ENCODE data around the gene OLIG2.

The OLIG2 gene

DNA sequence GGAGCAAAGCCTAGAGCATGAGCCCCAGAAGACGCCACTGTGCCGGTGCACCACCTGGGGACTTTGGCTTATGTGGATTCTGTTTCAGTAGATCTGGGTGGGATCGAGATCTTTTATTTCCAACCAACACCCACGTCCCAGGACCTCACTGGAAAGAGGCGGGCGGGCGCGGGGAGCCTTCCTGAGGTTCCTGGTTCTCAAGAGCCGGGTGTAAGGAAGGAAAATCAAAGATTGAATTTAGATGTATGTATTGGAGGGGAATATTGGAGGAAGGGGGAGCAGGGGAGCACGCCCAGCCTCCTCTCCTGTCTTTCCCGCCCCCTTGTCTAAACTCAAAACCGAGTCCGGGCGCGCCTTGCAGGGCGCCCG is 6.2 kb upstream of the OLIG2 start:
- Histone ChIP-seq H3K9ac (ENCODE audit: low read depth in 1 of 2, low read length in 2 of 2) (no peak overlapping the region), H3K36me3 (ENCODE audit: control insufficient read depth in 2 of 2, insufficient read depth in 2 of 2, low read length in 2 of 2) (no peaks in the 10 kb centered on the region), H3K9me3 (ENCODE audit: control insufficient read depth in 2 of 2, low read length in 2 of 2) (no peaks in the 10 kb centered on the region), H3K4me3 (ENCODE audit: low read length in 2 of 2) (no peak overlapping the region), H3K4me1 (ENCODE audit: control insufficient read depth in 2 of 2, insufficient read depth in 2 of 2, low read length in 2 of 2) (no peaks in the 10 kb centered on the region), H3K27me3 (ENCODE audit: control insufficient read depth in 2 of 2, insufficient read depth in 2 of 2, low read length in 2 of 2) (peaks cover 47 to 65% of the 10 kb centered on the region in 2 donors), H3K27ac (ENCODE audit: low read depth in 2 of 2, low read length in 2 of 2) (no peak overlapping the region)

DNA sequence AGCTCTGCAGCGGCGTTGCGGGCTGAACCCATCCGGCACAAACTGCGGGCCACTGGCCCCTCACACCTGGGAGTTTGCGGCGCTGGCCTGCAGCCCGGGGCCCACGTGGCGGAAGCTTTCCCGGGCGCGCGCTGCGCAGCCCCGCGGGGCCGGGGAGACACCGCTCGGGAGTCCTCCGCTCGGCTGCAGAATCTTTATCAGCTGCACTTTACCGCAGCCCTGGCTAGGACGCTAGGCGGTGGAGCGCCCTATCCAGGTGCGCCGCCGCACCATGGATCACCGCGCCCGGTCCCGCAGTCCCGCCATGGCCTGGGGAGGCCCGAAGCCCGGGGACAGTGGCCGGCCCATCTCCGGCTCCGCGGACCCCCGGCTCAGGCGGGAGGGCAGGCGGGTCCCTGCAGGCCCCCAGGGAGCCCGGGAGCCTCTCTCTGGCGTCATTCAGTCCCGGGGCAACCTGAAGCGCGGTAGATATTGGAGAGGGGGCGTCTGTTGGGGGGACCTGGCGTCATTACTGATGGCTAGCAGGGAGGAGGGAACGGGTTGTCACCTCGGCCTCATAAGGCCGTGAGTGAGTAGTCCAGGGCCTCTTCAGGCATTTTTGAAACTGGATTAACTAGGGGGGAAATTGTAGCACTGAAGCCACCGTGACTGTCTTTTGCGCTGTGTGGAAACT is 5.7 kb upstream of the OLIG2 start:
- Histone ChIP-seq H3K9me3 (ENCODE audit: control insufficient read depth in 2 of 2, low read length in 2 of 2) (no peaks in the 10 kb centered on the region), H3K9ac (ENCODE audit: low read depth in 1 of 2, low read length in 2 of 2) (no peak overlapping the region), H3K4me3 (ENCODE audit: low read length in 2 of 2) (no peak overlapping the region), H3K27me3 (ENCODE audit: control insufficient read depth in 2 of 2, insufficient read depth in 2 of 2, low read length in 2 of 2) (peaks cover 50 to 70% of the 10 kb centered on the region in 2 donors), H3K4me1 (ENCODE audit: control insufficient read depth in 2 of 2, insufficient read depth in 2 of 2, low read length in 2 of 2) (no peaks in the 10 kb centered on the region), H3K27ac (ENCODE audit: low read depth in 2 of 2, low read length in 2 of 2) (no peak overlapping the region), H3K36me3 (ENCODE audit: control insufficient read depth in 2 of 2, insufficient read depth in 2 of 2, low read length in 2 of 2) (no peaks in the 10 kb centered on the region)

DNA sequence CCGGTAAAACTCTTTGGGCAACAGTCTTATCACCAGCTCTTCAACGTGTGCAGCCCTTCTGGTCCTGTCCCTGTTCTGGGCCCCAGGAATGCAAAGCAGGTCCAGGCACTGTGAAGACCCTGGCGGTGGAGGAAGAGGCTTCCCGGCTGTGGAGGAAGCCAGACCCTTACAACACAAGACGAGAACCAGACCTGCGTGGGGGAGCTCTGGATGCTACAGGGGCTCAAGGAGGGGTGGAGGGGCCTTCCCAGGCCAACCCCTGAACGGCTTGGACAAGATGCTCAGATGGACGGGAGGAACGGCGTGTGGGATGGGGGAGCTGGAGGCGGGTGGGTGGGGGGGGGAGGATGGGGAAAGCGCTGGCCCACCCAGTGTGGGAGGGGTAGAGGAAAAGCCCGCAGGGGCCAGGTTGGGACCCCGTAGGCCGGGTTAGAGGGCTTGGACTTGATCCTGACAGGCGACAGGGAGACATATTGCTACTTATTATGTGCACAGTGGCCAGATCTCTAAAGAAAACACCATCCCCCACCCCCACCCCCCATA is 5.1 kb upstream of the OLIG2 start:
- no peaks in the 10 kb centered on the region for H3K4me1 ChIP-seq (ENCODE audit: control insufficient read depth in 2 of 2, insufficient read depth in 2 of 2, low read length in 2 of 2)
- no peak overlapping the region for H3K27ac ChIP-seq (ENCODE audit: low read depth in 2 of 2, low read length in 2 of 2)
- H3K27me3 ChIP-seq (ENCODE audit: control insufficient read depth in 2 of 2, insufficient read depth in 2 of 2, low read length in 2 of 2), result peaks cover 56 to 76% of the 10 kb centered on the region in 2 donors
- H3K36me3 ChIP-seq (ENCODE audit: control insufficient read depth in 2 of 2, insufficient read depth in 2 of 2, low read length in 2 of 2), result no peaks in the 10 kb centered on the region
- no peaks in the 10 kb centered on the region for H3K9me3 ChIP-seq (ENCODE audit: control insufficient read depth in 2 of 2, low read length in 2 of 2)
- H3K4me3 ChIP-seq (ENCODE audit: low read length in 2 of 2), result no peak overlapping the region
- no peak overlapping the region for H3K9ac ChIP-seq (ENCODE audit: low read depth in 1 of 2, low read length in 2 of 2)

DNA sequence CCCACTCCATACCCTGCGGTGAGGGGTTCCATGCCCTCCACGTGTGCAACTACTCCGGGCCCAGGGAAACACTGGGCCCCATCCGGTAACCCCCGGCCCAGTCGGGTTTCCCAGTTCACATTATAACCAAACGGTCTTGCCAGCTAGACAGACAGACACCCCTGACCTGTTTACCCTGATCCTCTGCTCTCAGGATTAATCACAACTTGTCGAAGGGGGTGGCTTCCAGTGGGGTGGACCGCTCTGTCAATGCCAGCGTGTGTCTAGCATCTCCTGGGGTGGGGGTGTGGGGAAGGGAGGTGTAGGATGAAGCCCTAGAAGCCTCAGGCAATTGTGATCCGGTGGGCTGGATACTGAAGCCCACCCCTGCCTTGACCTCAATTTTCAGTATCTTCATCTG is 4.6 kb upstream of the OLIG2 start:
- Histone ChIP-seq H3K36me3 (ENCODE audit: control insufficient read depth in 2 of 2, insufficient read depth in 2 of 2, low read length in 2 of 2) (no peaks in the 10 kb centered on the region), H3K9ac (ENCODE audit: low read depth in 1 of 2, low read length in 2 of 2) (no peak overlapping the region), H3K4me1 (ENCODE audit: control insufficient read depth in 2 of 2, insufficient read depth in 2 of 2, low read length in 2 of 2) (no peaks in the 10 kb centered on the region), H3K4me3 (ENCODE audit: low read length in 2 of 2) (no peak overlapping the region), H3K27me3 (ENCODE audit: control insufficient read depth in 2 of 2, insufficient read depth in 2 of 2, low read length in 2 of 2) (peaks cover 58 to 79% of the 10 kb centered on the region in 2 donors), H3K27ac (ENCODE audit: low read depth in 2 of 2, low read length in 2 of 2) (no peak overlapping the region), H3K9me3 (ENCODE audit: control insufficient read depth in 2 of 2, low read length in 2 of 2) (no peaks in the 10 kb centered on the region)

DNA sequence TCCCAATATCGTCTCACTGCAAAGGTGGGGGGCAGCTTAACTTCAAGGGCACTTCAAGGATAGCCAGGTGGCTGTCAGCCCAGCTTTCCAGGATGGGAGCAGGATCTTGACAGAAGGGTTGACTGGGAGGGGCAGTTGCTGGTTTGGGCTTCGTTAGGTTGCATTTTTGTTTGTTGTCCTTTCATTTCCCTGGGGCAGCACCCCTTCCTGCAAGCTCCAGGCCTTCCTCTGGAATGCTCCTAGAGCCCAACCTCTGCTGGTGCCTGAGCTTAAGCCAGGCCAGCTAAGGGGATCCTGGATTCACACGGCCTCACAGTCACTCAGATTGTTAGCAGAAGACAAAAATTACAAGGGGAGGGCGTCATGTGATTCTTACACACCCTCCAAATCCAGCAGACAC is 4.1 kb upstream of the OLIG2 start:
- no peaks in the 10 kb centered on the region for H3K4me1 ChIP-seq (ENCODE audit: control insufficient read depth in 2 of 2, insufficient read depth in 2 of 2, low read length in 2 of 2)
- no peaks in the 10 kb centered on the region for H3K9me3 ChIP-seq (ENCODE audit: control insufficient read depth in 2 of 2, low read length in 2 of 2)
- H3K4me3 ChIP-seq (ENCODE audit: low read length in 2 of 2), result no peak overlapping the region
- H3K36me3 ChIP-seq (ENCODE audit: control insufficient read depth in 2 of 2, insufficient read depth in 2 of 2, low read length in 2 of 2), result no peaks in the 10 kb centered on the region
- H3K9ac ChIP-seq (ENCODE audit: low read depth in 1 of 2, low read length in 2 of 2), result no peak overlapping the region
- H3K27me3 ChIP-seq (ENCODE audit: control insufficient read depth in 2 of 2, insufficient read depth in 2 of 2, low read length in 2 of 2), result peaks cover 60 to 79% of the 10 kb centered on the region in 2 donors
- no peak overlapping the region for H3K27ac ChIP-seq (ENCODE audit: low read depth in 2 of 2, low read length in 2 of 2)

DNA sequence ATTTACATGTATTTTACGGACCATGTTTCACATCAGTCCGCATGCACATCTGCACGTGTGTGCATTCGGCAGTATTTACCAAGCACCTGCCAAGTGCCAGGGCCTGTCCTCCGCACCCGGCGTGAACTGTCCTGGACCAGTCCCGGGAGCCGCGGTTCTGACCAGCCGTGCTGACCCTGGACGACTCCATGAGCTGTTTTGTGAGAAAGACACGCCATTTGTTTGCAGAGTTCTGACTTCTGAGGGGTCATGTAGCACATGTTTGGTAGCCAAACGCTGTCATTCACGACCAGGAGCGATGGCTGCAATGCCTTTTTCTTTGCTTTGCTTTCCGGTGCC is 3.3 kb upstream of the OLIG2 start:
- no peak overlapping the region for H3K9ac ChIP-seq (ENCODE audit: low read depth in 1 of 2, low read length in 2 of 2)
- H3K36me3 ChIP-seq (ENCODE audit: control insufficient read depth in 2 of 2, insufficient read depth in 2 of 2, low read length in 2 of 2), result no peaks in the 10 kb centered on the region
- peaks cover 62 to 84% of the 10 kb centered on the region in 2 donors for H3K27me3 ChIP-seq (ENCODE audit: control insufficient read depth in 2 of 2, insufficient read depth in 2 of 2, low read length in 2 of 2)
- H3K27ac ChIP-seq (ENCODE audit: low read depth in 2 of 2, low read length in 2 of 2), result no peak overlapping the region
- no peak overlapping the region for H3K4me3 ChIP-seq (ENCODE audit: low read length in 2 of 2)
- no peaks in the 10 kb centered on the region for H3K9me3 ChIP-seq (ENCODE audit: control insufficient read depth in 2 of 2, low read length in 2 of 2)
- no peaks in the 10 kb centered on the region for H3K4me1 ChIP-seq (ENCODE audit: control insufficient read depth in 2 of 2, insufficient read depth in 2 of 2, low read length in 2 of 2)

DNA sequence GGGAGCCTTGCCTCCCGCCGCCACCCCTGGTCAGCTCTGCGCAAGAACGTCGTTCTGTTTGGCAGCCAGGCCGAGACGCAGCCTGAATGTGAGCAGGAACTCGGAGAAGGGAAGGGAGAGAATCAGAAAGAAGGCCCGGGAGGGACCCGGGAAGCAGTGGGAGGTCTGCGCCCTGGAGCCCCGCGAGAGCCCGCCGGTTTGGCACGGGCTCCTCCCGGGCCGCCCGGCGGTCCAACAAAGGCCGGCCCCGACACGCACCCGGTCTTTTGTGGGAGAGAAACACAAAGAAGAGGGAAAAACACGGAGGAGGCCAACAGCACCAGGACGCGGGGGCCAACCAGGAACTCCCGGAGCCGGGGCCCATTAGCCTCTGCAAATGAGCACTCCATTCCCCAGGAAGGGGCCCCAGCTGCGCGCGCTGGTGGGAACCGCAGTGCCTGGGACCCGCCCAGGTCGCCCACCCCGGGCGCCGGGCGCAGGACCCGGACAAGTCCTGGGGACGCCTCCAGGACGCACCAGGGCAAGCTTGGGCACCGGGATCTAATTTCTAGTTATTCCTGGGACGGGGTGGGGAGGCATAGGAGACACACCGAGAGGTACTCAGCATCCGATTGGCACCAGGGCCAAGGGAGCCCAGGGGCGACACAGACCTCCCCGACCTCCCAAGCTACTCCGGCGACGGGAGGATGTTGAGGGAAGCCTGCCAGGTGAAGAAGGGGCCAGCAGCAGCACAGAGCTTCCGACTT is 2.7 kb upstream of the OLIG2 start:
- no peak overlapping the region for H3K9ac ChIP-seq (ENCODE audit: low read depth in 1 of 2, low read length in 2 of 2)
- no peaks in the 10 kb centered on the region for H3K4me1 ChIP-seq (ENCODE audit: control insufficient read depth in 2 of 2, insufficient read depth in 2 of 2, low read length in 2 of 2)
- H3K4me3 ChIP-seq (ENCODE audit: low read length in 2 of 2), result no peak overlapping the region

DNA sequence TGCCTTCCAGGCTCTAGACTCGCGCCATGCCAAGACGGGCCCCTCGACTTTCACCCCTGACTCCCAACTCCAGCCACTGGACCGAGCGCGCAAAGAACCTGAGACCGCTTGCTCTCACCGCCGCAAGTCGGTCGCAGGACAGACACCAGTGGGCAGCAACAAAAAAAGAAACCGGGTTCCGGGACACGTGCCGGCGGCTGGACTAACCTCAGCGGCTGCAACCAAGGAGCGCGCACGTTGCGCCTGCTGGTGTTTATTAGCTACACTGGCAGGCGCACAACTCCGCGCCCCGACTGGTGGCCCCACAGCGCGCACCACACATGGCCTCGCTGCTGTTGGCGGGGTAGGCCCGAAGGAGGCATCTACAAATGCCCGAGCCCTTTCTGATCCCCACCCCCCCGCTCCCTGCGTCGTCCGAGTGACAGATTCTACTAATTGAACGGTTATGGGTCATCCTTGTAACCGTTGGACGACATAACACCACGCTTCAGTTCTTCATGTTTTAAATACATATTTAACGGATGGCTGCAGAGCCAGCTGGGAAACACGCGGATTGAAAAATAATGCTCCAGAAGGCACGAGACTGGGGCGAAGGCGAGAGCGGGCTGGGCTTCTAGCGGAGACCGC is 2.0 kb upstream of the OLIG2 start:
- H3K27me3 ChIP-seq (ENCODE audit: control insufficient read depth in 2 of 2, insufficient read depth in 2 of 2, low read length in 2 of 2), result peaks cover 65 to 83% of the 10 kb centered on the region in 2 donors
- H3K4me3 ChIP-seq (ENCODE audit: low read length in 2 of 2), result no peak overlapping the region
- H3K9ac ChIP-seq (ENCODE audit: low read depth in 1 of 2, low read length in 2 of 2), result no peak overlapping the region
- no peaks in the 10 kb centered on the region for H3K36me3 ChIP-seq (ENCODE audit: control insufficient read depth in 2 of 2, insufficient read depth in 2 of 2, low read length in 2 of 2)
- H3K4me1 ChIP-seq (ENCODE audit: control insufficient read depth in 2 of 2, insufficient read depth in 2 of 2, low read length in 2 of 2), result peaks cover 0 to 1% of the 10 kb centered on the region in 2 donors
- no peak overlapping the region for H3K27ac ChIP-seq (ENCODE audit: low read depth in 2 of 2, low read length in 2 of 2)
- H3K9me3 ChIP-seq (ENCODE audit: control insufficient read depth in 2 of 2, low read length in 2 of 2), result no peaks in the 10 kb centered on the region

More for the DNA sequence above, 2.7 kb upstream of the OLIG2 start:
- no peaks in the 10 kb centered on the region for H3K36me3 ChIP-seq (ENCODE audit: control insufficient read depth in 2 of 2, insufficient read depth in 2 of 2, low read length in 2 of 2)
- peaks cover 65 to 84% of the 10 kb centered on the region in 2 donors for H3K27me3 ChIP-seq (ENCODE audit: control insufficient read depth in 2 of 2, insufficient read depth in 2 of 2, low read length in 2 of 2)
- no peak overlapping the region for H3K27ac ChIP-seq (ENCODE audit: low read depth in 2 of 2, low read length in 2 of 2)
- no peaks in the 10 kb centered on the region for H3K9me3 ChIP-seq (ENCODE audit: control insufficient read depth in 2 of 2, low read length in 2 of 2)

DNA sequence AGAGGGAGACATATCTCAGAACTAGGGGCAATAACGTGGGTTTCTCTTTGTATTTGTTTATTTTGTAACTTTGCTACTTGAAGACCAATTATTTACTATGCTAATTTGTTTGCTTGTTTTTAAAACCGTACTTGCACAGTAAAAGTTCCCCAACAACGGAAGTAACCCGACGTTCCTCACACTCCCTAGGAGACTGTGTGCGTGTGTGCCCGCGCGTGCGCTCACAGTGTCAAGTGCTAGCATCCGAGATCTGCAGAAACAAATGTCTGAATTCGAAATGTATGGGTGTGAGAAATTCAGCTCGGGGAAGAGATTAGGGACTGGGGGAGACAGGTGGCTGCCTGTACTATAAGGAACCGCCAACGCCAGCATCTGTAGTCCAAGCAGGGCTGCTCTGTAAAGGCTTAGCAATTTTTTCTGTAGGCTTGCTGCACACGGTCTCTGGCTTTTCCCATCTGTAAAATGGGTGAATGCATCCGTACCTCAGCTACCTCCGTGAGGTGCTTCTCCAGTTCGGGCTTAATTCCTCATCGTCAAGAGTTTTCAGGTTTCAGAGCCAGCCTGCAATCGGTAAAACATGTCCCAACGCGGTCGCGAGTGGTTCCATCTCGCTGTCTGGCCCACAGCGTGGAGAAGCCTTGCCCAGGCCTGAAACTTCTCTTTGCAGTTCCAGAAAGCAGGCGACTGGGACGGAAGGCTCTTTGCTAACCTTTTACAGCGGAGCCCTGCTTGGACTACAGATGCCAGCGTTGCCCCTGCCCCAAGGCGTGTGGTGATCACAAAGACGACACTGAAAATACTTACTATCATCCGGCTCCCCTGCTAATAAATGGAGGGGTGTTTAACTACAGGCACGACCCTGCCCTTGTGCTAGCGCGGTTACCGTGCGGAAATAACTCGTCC is 1.3 kb upstream of the OLIG2 start:
- H3K9ac ChIP-seq (ENCODE audit: low read depth in 1 of 2, low read length in 2 of 2), result no peak overlapping the region
- H3K36me3 ChIP-seq (ENCODE audit: control insufficient read depth in 2 of 2, insufficient read depth in 2 of 2, low read length in 2 of 2), result no peaks in the 10 kb centered on the region
- H3K4me3 ChIP-seq (ENCODE audit: low read length in 2 of 2), result peak overlapping the region in 1 of 2 donors; percentile 7
- peaks cover 0 to 5% of the 10 kb centered on the region in 2 donors for H3K4me1 ChIP-seq (ENCODE audit: control insufficient read depth in 2 of 2, insufficient read depth in 2 of 2, low read length in 2 of 2)
- H3K27ac ChIP-seq (ENCODE audit: low read depth in 2 of 2, low read length in 2 of 2), result no peak overlapping the region
- peaks cover 64 to 83% of the 10 kb centered on the region in 2 donors for H3K27me3 ChIP-seq (ENCODE audit: control insufficient read depth in 2 of 2, insufficient read depth in 2 of 2, low read length in 2 of 2)
- no peaks in the 10 kb centered on the region for H3K9me3 ChIP-seq (ENCODE audit: control insufficient read depth in 2 of 2, low read length in 2 of 2)

All from mucosa of rectum (tissue), 2 donors.